ENCODE results near the gene NDUFS7.
A peak's percentile ranks its signal among the peaks of the same experiment; 100 is the strongest.

Gene NDUFS7

GRCh38 chr19:1384478-1385110, 887 bp downstream of the NDUFS7 start:
- Histone ChIP-seq H3K27ac (ENCODE audit: insufficient read depth, low read length, poor library complexity, severe bottlenecking) (no peak overlapping the region), H3K9me3 (ENCODE audit: control insufficient read depth, low read length) (no peaks in the 10 kb centered on the region), H3K36me3 (ENCODE audit: control insufficient read depth, insufficient read depth, low read length) (peaks cover 14% of the 10 kb centered on the region), H3K4me3 (ENCODE audit: insufficient read depth, low read depth, low read length, poor library complexity, severe bottlenecking) (peak overlapping the region; percentile 94), H3K4me1 (ENCODE audit: control insufficient read depth, insufficient read depth, low read length, poor library complexity, severe bottlenecking) (peaks cover 9% of the 10 kb centered on the region), H3K27me3 (replicated peaks; ENCODE audit: control insufficient read depth, insufficient read depth, low read length, poor library complexity, severe bottlenecking) (no peaks in the 10 kb centered on the region)
- no peak for DNase-seq

- H3K27ac ChIP-seq (ENCODE audit: insufficient read depth, low read length, poor library complexity, severe bottlenecking) = no peak overlapping the region
- H3K9me3 ChIP-seq (ENCODE audit: control insufficient read depth, low read length) = no peaks in the 10 kb centered on the region
- no peak for DNase-seq
- H3K4me3 ChIP-seq (ENCODE audit: insufficient read depth, low read depth, low read length, poor library complexity, severe bottlenecking) = no peak overlapping the region
- H3K36me3 ChIP-seq (ENCODE audit: control insufficient read depth, insufficient read depth, low read length) = peaks cover 14% of the 10 kb centered on the region
- no peaks in the 10 kb centered on the region for H3K27me3 ChIP-seq (replicated peaks; ENCODE audit: control insufficient read depth, insufficient read depth, low read length, poor library complexity, severe bottlenecking)
- H3K4me1 ChIP-seq (ENCODE audit: control insufficient read depth, insufficient read depth, low read length, poor library complexity, severe bottlenecking) = peaks cover 9% of the 10 kb centered on the region
These were observed 2.1 kb downstream of the NDUFS7 start for GRCh38 chr19:1385816-1386215.

- Histone ChIP-seq H3K36me3 (ENCODE audit: control insufficient read depth, insufficient read depth, low read length) (peaks cover 18% of the 10 kb centered on the region), H3K4me1 (ENCODE audit: control insufficient read depth, insufficient read depth, low read length, poor library complexity, severe bottlenecking) (peaks cover 9% of the 10 kb centered on the region), H3K27me3 (replicated peaks; ENCODE audit: control insufficient read depth, insufficient read depth, low read length, poor library complexity, severe bottlenecking) (no peaks in the 10 kb centered on the region), H3K27ac (ENCODE audit: insufficient read depth, low read length, poor library complexity, severe bottlenecking) (no peak overlapping the region), H3K4me3 (ENCODE audit: insufficient read depth, low read depth, low read length, poor library complexity, severe bottlenecking) (no peak overlapping the region), H3K9me3 (ENCODE audit: control insufficient read depth, low read length) (no peaks in the 10 kb centered on the region)
- DNase-seq = no peak
These were observed 3.4 kb downstream of the NDUFS7 start for GRCh38 chr19:1386945-1387683.

- no peak overlapping the region for H3K27ac ChIP-seq (ENCODE audit: insufficient read depth, low read length, poor library complexity, severe bottlenecking)
- DNase-seq = no peak
- peaks cover 26% of the 10 kb centered on the region for H3K36me3 ChIP-seq (ENCODE audit: control insufficient read depth, insufficient read depth, low read length)
- no peaks in the 10 kb centered on the region for H3K27me3 ChIP-seq (replicated peaks; ENCODE audit: control insufficient read depth, insufficient read depth, low read length, poor library complexity, severe bottlenecking)
- H3K4me1 ChIP-seq (ENCODE audit: control insufficient read depth, insufficient read depth, low read length, poor library complexity, severe bottlenecking) = peaks cover 9% of the 10 kb centered on the region
- H3K4me3 ChIP-seq (ENCODE audit: insufficient read depth, low read depth, low read length, poor library complexity, severe bottlenecking) = no peak overlapping the region
- no peaks in the 10 kb centered on the region for H3K9me3 ChIP-seq (ENCODE audit: control insufficient read depth, low read length)
These were observed 4.3 kb downstream of the NDUFS7 start for GRCh38 chr19:1387684-1388636.

GRCh38 chr19:1388637-1389026, 4.9 kb downstream of the NDUFS7 start:
- Histone ChIP-seq H3K4me1 (ENCODE audit: control insufficient read depth, insufficient read depth, low read length, poor library complexity, severe bottlenecking) (peaks cover 9% of the 10 kb centered on the region), H3K36me3 (ENCODE audit: control insufficient read depth, insufficient read depth, low read length) (peaks cover 29% of the 10 kb centered on the region), H3K27ac (ENCODE audit: insufficient read depth, low read length, poor library complexity, severe bottlenecking) (no peak overlapping the region), H3K4me3 (ENCODE audit: insufficient read depth, low read depth, low read length, poor library complexity, severe bottlenecking) (no peak overlapping the region), H3K9me3 (ENCODE audit: control insufficient read depth, low read length) (no peaks in the 10 kb centered on the region), H3K27me3 (replicated peaks; ENCODE audit: control insufficient read depth, insufficient read depth, low read length, poor library complexity, severe bottlenecking) (no peaks in the 10 kb centered on the region)
- DNase-seq = no peak

GRCh38 chr19:1389033-1389940, 5.6 kb downstream of the NDUFS7 start:
- Histone ChIP-seq H3K27me3 (replicated peaks; ENCODE audit: control insufficient read depth, insufficient read depth, low read length, poor library complexity, severe bottlenecking) (no peaks in the 10 kb centered on the region), H3K4me1 (ENCODE audit: control insufficient read depth, insufficient read depth, low read length, poor library complexity, severe bottlenecking) (peaks cover 7% of the 10 kb centered on the region), H3K36me3 (ENCODE audit: control insufficient read depth, insufficient read depth, low read length) (peaks cover 29% of the 10 kb centered on the region), H3K4me3 (ENCODE audit: insufficient read depth, low read depth, low read length, poor library complexity, severe bottlenecking) (no peak overlapping the region), H3K9me3 (ENCODE audit: control insufficient read depth, low read length) (no peaks in the 10 kb centered on the region), H3K27ac (ENCODE audit: insufficient read depth, low read length, poor library complexity, severe bottlenecking) (no peak overlapping the region)
- DNase-seq = no peak

GRCh38 chr19:1390890-1391423, 7.2 kb downstream of the NDUFS7 start:
- Histone ChIP-seq H3K9me3 (ENCODE audit: control insufficient read depth, low read length) (no peaks in the 10 kb centered on the region), H3K36me3 (ENCODE audit: control insufficient read depth, insufficient read depth, low read length) (peaks cover 29% of the 10 kb centered on the region), H3K27me3 (replicated peaks; ENCODE audit: control insufficient read depth, insufficient read depth, low read length, poor library complexity, severe bottlenecking) (no peaks in the 10 kb centered on the region), H3K4me3 (ENCODE audit: insufficient read depth, low read depth, low read length, poor library complexity, severe bottlenecking) (no peak overlapping the region), H3K4me1 (ENCODE audit: control insufficient read depth, insufficient read depth, low read length, poor library complexity, severe bottlenecking) (no peaks in the 10 kb centered on the region), H3K27ac (ENCODE audit: insufficient read depth, low read length, poor library complexity, severe bottlenecking) (no peak overlapping the region)
- no peak for DNase-seq

- Histone ChIP-seq H3K4me1 (ENCODE audit: control insufficient read depth, insufficient read depth, low read length, poor library complexity, severe bottlenecking) (peaks cover 11% of the 10 kb centered on the region), H3K27me3 (replicated peaks; ENCODE audit: control insufficient read depth, insufficient read depth, low read length, poor library complexity, severe bottlenecking) (no peaks in the 10 kb centered on the region), H3K27ac (ENCODE audit: insufficient read depth, low read length, poor library complexity, severe bottlenecking) (no peak overlapping the region), H3K9me3 (ENCODE audit: control insufficient read depth, low read length) (no peaks in the 10 kb centered on the region), H3K4me3 (ENCODE audit: insufficient read depth, low read depth, low read length, poor library complexity, severe bottlenecking) (no peak overlapping the region), H3K36me3 (ENCODE audit: control insufficient read depth, insufficient read depth, low read length) (peaks cover 29% of the 10 kb centered on the region)
- no peak for DNase-seq
These were observed 8.7 kb downstream of the NDUFS7 start for GRCh38 chr19:1392407-1392806.

- no peak for DNase-seq
- Histone ChIP-seq H3K27ac (ENCODE audit: insufficient read depth, low read length, poor library complexity, severe bottlenecking) (no peak overlapping the region), H3K36me3 (ENCODE audit: control insufficient read depth, insufficient read depth, low read length) (peaks cover 27% of the 10 kb centered on the region), H3K4me3 (ENCODE audit: insufficient read depth, low read depth, low read length, poor library complexity, severe bottlenecking) (no peak overlapping the region), H3K9me3 (ENCODE audit: control insufficient read depth, low read length) (no peaks in the 10 kb centered on the region), H3K4me1 (ENCODE audit: control insufficient read depth, insufficient read depth, low read length, poor library complexity, severe bottlenecking) (peaks cover 11% of the 10 kb centered on the region), H3K27me3 (replicated peaks; ENCODE audit: control insufficient read depth, insufficient read depth, low read length, poor library complexity, severe bottlenecking) (no peaks in the 10 kb centered on the region)
These were observed 9.3 kb downstream of the NDUFS7 start for GRCh38 chr19:1392939-1393530.
